ENCODE results near the gene TMEM14A. TPM values are rescaled to one million over a fixed set of nuclear protein-coding genes. Genes with fewer than 3 reads are reported as not detected.

Gene TMEM14A
- polyA plus RNA-seq, 1 donor (not counting 4 experiments of a cell fraction or from before 2014, with no cell fraction given) = 44.2 TPM

DNA sequence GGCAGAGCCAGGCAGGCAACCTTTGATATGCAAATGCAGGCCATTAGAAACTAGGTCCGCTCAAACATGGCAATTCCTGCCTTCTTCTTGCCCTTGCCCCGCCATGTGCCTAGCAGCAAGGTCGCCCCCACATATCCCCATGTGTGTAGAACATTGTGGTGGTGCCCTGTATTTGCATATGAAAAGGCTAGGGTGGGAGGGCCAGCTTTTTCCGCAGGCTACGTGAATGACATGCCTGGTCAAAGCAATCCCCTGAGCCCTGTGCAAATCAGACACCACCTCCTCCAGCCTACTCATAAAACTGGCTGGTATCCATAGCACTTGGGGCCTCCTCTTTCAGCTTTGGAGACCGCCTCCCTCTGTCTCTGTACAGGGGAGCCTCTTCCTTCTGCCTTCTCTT lies 60.8 kb downstream of the TMEM14A start:
- no peak for DNase-seq (ENCODE audit: low read depth, low spot score)
- TF ChIP-seq, protein P1, sequence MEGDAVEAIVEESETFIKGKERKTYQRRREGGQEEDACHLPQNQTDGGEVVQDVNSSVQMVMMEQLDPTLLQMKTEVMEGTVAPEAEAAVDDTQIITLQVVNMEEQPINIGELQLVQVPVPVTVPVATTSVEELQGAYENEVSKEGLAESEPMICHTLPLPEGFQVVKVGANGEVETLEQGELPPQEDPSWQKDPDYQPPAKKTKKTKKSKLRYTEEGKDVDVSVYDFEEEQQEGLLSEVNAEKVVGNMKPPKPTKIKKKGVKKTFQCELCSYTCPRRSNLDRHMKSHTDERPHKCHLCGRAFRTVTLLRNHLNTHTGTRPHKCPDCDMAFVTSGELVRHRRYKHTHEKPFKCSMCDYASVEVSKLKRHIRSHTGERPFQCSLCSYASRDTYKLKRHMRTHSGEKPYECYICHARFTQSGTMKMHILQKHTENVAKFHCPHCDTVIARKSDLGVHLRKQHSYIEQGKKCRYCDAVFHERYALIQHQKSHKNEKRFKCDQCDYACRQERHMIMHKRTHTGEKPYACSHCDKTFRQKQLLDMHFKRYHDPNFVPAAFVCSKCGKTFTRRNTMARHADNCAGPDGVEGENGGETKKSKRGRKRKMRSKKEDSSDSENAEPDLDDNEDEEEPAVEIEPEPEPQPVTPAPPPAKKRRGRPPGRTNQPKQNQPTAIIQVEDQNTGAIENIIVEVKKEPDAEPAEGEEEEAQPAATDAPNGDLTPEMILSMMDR (optimal IDR thresholded peaks at IDR 0.05 in 1 of 3, IDR thresholded peaks at IDR 0.05 in 1 of 3, conservative IDR thresholded peaks at IDR 0.05 in 1 of 3; ENCODE audit: extremely low read depth in 1 of 3, insufficient read depth in 2 of 3, low read length in 3 of 3) = no peak
- no peak for TF ChIP-seq EZH2 (IDR thresholded peaks at IDR 0.05; ENCODE audit: low read length)
- Histone ChIP-seq H3K79me2 (ENCODE audit: control insufficient read depth, insufficient read depth, low read length) (no peaks in the 10 kb centered on the region), H3K9me1 (ENCODE audit: control insufficient read depth, extremely low read depth, insufficient read depth, low read length) (no peaks in the 10 kb centered on the region), H3K9me3 (ENCODE audit: control insufficient read depth, low read depth, low read length) (no peaks in the 10 kb centered on the region), H3K4me1 (ENCODE audit: control insufficient read depth, extremely low read depth, insufficient read depth, low read length) (no peaks in the 10 kb centered on the region), H3K4me2 (ENCODE audit: control insufficient read depth, extremely low read depth, insufficient read depth, low read depth, low read length) (no peak overlapping the region), H3K36me3 (ENCODE audit: control insufficient read depth in 2 of 2, extremely low read depth in 1 of 2, insufficient read depth in 2 of 2, low read length in 2 of 2) (no peaks in the 10 kb centered on the region), H3K4me3 (ENCODE audit: control insufficient read depth in 2 of 3, extremely low read depth in 1 of 3, insufficient read depth in 2 of 3, low read depth in 1 of 3, low read length in 3 of 3) (no peak overlapping the region), H3K9ac (ENCODE audit: control insufficient read depth, extremely low read depth, insufficient read depth, low read length) (no peak overlapping the region), H3K27ac (ENCODE audit: control insufficient read depth, insufficient read depth, low read length) (no peak overlapping the region), H4K20me1 (ENCODE audit: control insufficient read depth, extremely low read depth, insufficient read depth, low read length) (no peaks in the 10 kb centered on the region), H3K27me3 (ENCODE audit: control insufficient read depth, extremely low read depth, insufficient read depth, low read length) (no peaks in the 10 kb centered on the region), H2AFZ (ENCODE audit: control insufficient read depth, low read length) (no peak overlapping the region)
- dilution Hi-C loops (cut with MboI; ENCODE audit: extremely low pct_ligation_motif_present, low sequenced_read_pairs) = no loop called here
- no peak for FAIRE-seq

DNA sequence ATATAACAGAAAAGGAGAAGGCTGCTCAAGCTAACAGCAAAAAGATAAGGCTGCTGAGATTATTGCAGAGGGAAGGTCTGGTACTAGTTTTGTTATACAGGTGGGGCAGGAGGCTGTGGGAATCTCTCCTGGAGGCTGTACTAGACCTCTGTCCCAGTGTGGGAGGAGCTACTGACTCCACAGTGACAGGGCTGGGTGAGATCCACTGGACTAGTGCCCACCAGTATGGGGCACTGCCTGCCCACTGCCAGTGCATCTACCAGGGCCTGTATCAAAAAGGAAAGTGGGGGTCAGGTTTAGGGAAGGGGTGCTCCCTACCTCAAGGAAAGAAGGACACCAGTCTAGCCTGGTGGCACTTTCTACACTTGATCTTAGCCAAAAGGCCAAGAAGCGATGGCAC lies 62.3 kb downstream of the TMEM14A start:
- H3K27me3 ChIP-seq (ENCODE audit: control insufficient read depth, extremely low read depth, insufficient read depth, low read length) = no peaks in the 10 kb centered on the region
- H3K79me2 ChIP-seq (ENCODE audit: control insufficient read depth, insufficient read depth, low read length) = no peaks in the 10 kb centered on the region
- dilution Hi-C loops (cut with MboI; ENCODE audit: extremely low pct_ligation_motif_present, low sequenced_read_pairs) = no loop called here
- no peak overlapping the region for H3K27ac ChIP-seq (ENCODE audit: control insufficient read depth, insufficient read depth, low read length)
- no peak overlapping the region for H3K4me3 ChIP-seq (ENCODE audit: control insufficient read depth in 2 of 3, extremely low read depth in 1 of 3, insufficient read depth in 2 of 3, low read depth in 1 of 3, low read length in 3 of 3)
- H2AFZ ChIP-seq (ENCODE audit: control insufficient read depth, low read length) = no peak overlapping the region
- no peaks in the 10 kb centered on the region for H3K36me3 ChIP-seq (ENCODE audit: control insufficient read depth in 2 of 2, extremely low read depth in 1 of 2, insufficient read depth in 2 of 2, low read length in 2 of 2)
- H3K9ac ChIP-seq (ENCODE audit: control insufficient read depth, extremely low read depth, insufficient read depth, low read length) = no peak overlapping the region
- no peaks in the 10 kb centered on the region for H3K9me1 ChIP-seq (ENCODE audit: control insufficient read depth, extremely low read depth, insufficient read depth, low read length)
- H4K20me1 ChIP-seq (ENCODE audit: control insufficient read depth, extremely low read depth, insufficient read depth, low read length) = no peaks in the 10 kb centered on the region
- H3K9me3 ChIP-seq (ENCODE audit: control insufficient read depth, low read depth, low read length) = no peaks in the 10 kb centered on the region
- no peak for FAIRE-seq
- H3K4me1 ChIP-seq (ENCODE audit: control insufficient read depth, extremely low read depth, insufficient read depth, low read length) = no peaks in the 10 kb centered on the region
- DNase-seq (ENCODE audit: low read depth, low spot score) = no peak
- TF ChIP-seq, protein P1 (optimal IDR thresholded peaks at IDR 0.05 in 1 of 3, IDR thresholded peaks at IDR 0.05 in 1 of 3, conservative IDR thresholded peaks at IDR 0.05 in 1 of 3; ENCODE audit: extremely low read depth in 1 of 3, insufficient read depth in 2 of 3, low read length in 3 of 3) = no peak
- no peak for TF ChIP-seq EZH2 (IDR thresholded peaks at IDR 0.05; ENCODE audit: low read length)
- no peak overlapping the region for H3K4me2 ChIP-seq (ENCODE audit: control insufficient read depth, extremely low read depth, insufficient read depth, low read depth, low read length)

Data from keratinocyte (primary cell).